ENCODE measurements around the gene FRS2.

Gene FRS2

GRCh38 chr12:69459477-69459876, 10.7 kb upstream of the FRS2 start:
- DNase-seq (ENCODE audit: low read depth in 2 of 2, low spot score in 1 of 2) = no peak

DNA sequence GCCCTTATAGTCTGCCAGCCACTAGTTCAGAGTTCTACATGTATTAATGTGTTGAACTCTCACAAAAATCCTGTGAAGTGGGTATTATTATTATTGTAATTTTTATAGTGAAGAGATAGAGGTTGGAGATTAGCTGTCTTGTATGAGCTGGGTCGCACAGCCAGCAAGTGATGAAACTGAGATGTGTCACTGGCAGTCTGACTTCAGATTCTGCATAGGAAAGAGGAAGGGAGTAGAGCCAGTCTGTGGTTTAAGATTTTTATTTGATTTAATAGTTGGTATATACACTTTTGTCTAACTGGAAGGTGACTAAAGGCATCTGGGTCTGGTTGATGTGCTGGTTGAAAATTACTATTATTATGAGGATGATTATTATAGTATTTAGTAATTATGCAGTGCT, 5.8 kb upstream of the FRS2 start:
- no peak for DNase-seq (ENCODE audit: low read depth in 2 of 2, low spot score in 1 of 2)

DNA sequence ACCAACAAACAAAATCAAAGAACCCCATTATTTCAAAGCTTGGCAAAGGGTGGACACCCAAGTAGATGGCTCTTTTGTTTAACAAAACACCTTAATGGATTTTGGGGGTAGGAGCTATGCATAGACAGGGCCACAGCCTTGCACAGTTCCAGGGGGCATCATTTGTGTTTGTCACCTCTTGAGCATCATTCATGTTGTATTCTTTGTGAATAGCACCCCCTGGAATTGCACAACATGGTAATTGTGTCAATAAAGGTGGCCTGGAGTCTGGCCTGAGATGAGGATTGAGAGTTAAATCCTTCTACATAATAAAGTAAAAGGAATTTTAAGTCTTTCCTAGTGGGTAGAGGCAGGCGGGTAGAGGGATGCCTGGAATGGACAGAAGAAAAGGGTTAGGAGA, 3.3 kb upstream of the FRS2 start:
- no peak for DNase-seq (ENCODE audit: low read depth in 2 of 2, low spot score in 1 of 2)

DNA sequence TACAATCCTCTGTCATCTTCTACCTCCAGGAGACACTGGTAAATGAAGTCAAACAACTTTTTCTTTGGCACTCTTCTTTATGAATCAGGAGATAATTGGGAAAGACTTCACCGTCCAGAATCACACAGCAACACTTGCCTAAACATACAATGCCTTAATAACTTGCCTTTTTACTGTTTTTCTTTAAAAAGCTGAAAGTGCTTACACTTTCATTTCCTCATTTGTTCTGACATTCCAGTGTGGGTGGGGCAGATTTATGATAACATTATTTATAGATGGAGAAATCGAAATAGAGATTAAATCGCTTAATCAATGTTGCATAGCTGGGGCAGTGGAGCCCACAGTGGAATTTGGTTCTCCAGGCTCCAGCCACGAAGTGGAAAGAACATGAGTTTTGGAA, 2.8 kb upstream of the FRS2 start:
- DNase-seq (ENCODE audit: low read depth in 2 of 2, low spot score in 1 of 2) = no peak

GRCh38 chr12:69468237-69469026, 1.8 kb upstream of the FRS2 start:
- DNase-seq (ENCODE audit: low read depth in 2 of 2, low spot score in 1 of 2) = no peak

DNA sequence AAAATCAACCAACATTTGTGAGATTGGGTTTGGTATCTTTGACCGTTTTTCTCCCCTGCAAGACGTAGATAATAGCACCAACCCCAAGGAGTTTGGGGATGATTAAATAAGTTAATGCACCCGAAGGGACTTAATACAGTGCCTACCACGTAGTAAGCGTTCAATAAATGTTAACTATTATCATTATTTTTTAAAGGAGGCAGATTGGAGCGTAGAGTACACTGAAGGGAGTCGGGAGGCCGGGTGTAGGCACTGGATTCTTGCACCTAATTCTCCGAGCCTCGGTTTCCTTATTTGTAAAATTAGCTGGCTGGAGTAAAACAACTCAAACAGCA, 367 bp upstream of the FRS2 start:
- no peak for DNase-seq (ENCODE audit: low read depth in 2 of 2, low spot score in 1 of 2)

DNA sequence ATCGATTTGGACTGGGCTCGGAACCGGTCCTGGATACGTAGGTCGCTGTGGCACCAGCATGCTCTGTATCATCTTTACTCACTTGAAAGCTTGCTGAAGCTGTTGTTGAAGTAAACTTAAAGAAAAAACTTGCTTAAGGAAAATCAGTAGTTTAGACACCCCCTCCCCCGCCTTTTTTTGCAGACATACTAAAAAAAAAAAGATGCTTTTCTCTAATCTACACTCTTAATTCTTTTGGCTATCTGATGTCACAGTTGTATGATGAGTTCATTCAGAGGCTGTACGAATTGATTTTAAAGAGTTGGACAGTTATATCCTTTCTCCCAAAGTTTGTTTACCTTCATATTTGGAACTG, 865 bp downstream of the FRS2 start:
- no peak for DNase-seq (ENCODE audit: low read depth in 2 of 2, low spot score in 1 of 2)

GRCh38 chr12:69471667-69472385, 1.6 kb downstream of the FRS2 start:
- DNase-seq (ENCODE audit: low read depth in 2 of 2, low spot score in 1 of 2) = no peak

GRCh38 chr12:69473262-69473661, 3.1 kb downstream of the FRS2 start:
- DNase-seq (ENCODE audit: low read depth in 2 of 2, low spot score in 1 of 2) = no peak

GRCh38 chr12:69474456-69474855, 4.3 kb downstream of the FRS2 start:
- DNase-seq (ENCODE audit: low read depth in 2 of 2, low spot score in 1 of 2) = no peak

DNA sequence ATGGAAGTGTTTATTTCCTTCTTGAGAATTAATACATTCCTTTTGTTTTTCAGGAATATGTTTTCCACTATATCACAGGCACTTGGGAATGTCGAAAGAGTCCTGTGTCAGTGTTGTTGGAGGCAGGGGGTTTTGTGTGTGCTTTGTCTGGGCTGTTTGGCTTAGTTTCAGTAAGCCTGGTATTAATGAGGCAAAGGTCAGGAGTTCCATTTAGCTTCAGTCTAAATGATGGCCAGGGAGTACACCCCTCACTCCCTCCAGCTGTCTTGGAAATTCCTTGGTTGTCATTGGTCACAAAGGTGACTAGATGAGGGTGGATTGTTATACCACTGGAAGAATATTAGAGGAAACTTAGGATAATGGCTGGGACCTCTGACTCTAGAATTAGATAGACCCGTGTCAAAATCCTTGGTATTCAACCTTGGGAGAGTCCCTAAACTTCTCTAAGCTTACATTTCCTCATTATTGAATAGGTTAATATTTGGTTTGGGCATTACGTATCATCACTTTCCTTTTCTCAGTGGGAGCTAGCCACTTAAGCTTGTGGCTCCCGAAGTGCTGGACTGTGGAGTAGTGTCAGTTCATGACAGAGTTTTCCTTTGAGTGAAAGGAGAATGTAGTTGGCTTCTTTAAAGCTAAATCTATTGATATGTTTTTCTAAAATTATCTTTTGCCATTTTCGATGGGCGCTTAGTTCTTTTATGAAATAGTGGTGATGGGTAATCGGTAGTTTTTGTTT, 5.2 kb downstream of the FRS2 start:
- DNase-seq (ENCODE audit: low read depth in 2 of 2, low spot score in 1 of 2) = no peak

GRCh38 chr12:69476276-69477017, 6.3 kb downstream of the FRS2 start:
- no peak for DNase-seq (ENCODE audit: low read depth in 2 of 2, low spot score in 1 of 2)

- no peak for DNase-seq (ENCODE audit: low read depth in 2 of 2, low spot score in 1 of 2)
Measured at GRCh38 chr12:69479675-69480074, 9.5 kb downstream of the FRS2 start.

DNA sequence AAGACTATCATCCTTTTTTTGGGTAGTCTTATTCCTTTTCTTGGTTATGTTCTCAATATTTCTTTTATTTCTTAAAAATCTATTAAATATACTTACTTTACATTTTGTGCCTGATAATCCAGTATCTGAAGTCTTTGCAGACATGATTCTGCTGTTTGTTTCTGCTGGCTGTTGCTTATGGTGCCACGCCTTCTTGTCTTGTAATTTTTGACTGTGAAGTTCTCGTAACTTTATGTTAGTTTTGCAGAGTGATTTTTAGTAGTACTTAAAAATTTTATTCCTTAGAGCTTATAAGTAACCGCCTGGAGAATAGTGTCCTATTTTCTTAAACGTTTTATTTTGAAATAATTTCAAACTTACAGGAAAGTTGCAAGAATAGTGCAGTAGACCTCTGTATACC, 10.5 kb downstream of the FRS2 start:
- no peak for DNase-seq (ENCODE audit: low read depth in 2 of 2, low spot score in 1 of 2)

GRCh38 chr12:69481133-69481532, 10.9 kb downstream of the FRS2 start:
- no peak for DNase-seq (ENCODE audit: low read depth in 2 of 2, low spot score in 1 of 2)

GRCh38 chr12:69483700-69484099, 13.5 kb downstream of the FRS2 start:
- DNase-seq (ENCODE audit: low read depth in 2 of 2, low spot score in 1 of 2) = no peak

GRCh38 chr12:69484428-69484827, 14.2 kb downstream of the FRS2 start:
- no peak for DNase-seq (ENCODE audit: low read depth in 2 of 2, low spot score in 1 of 2)

GRCh38 chr12:69490920-69491643, 20.9 kb downstream of the FRS2 start:
- DNase-seq (ENCODE audit: low read depth in 2 of 2, low spot score in 1 of 2) = no peak

- no peak for DNase-seq (ENCODE audit: low read depth in 2 of 2, low spot score in 1 of 2)
Measured at GRCh38 chr12:69492739-69493138, 22.6 kb downstream of the FRS2 start.

DNA sequence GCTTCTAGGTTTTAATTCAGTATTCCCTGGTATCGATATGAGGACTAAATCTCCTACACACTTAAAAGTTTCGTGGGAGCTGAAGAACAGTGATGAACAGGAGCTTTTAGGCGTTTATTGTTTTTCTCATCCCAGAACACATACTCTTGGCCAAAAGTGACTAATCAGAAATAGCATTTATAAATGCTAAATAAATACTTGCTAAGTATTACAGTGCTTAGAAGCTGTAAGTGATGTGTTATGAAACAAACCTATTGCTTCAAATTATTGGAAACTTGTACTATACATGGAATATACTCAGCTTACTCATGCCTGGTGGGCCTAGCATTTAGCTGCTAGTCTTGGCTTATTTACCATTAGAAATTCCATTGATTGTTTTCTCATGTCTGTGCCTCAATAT, 24.9 kb downstream of the FRS2 start:
- no peak for DNase-seq (ENCODE audit: low read depth in 2 of 2, low spot score in 1 of 2)

Measured in stimulated activated CD8-positive, alpha-beta memory T cell treated with anti-CD3 and anti-CD28 coated beads, Interleukin-4, amount 100 ng/mL, for 4 hours (primary cell).